Right lobe of liver (tissue), 6 donors: ENCODE data around the gene TSPAN2. TPM values are rescaled to one million over a fixed set of nuclear protein-coding genes. Genes with fewer than 3 reads are reported as not detected.
A peak's percentile ranks its signal among the peaks of the same experiment; 100 is the strongest.

Experiments used
- ATAC-seq, 4 donors: fragments of 200-7000 bp; cut with Tn5 transposase; one replicate each; pipeline ENCODE4 v1.9.1; 2020; ENCODE audit warnings: mild to moderate bottlenecking in 4 of 4, moderate library complexity in 4 of 4
- DNase-seq, 3 donors: peaks; one replicate each; pipeline ENCODE4 v3.0.0-alpha.2; 2020
- H3K27ac ChIP-seq, 3 donors: fragments of 200-600 bp; one replicate each; pipeline ENCODE4 v1.8.0; 2022
- H3K27me3 ChIP-seq, 2 donors: fragments of 200-600 bp; one replicate each; pipeline ENCODE4 v1.8.0; 2022
- H3K36me3 ChIP-seq, 4 donors: fragments of 200-600 bp; sonication (generic) in 1 of 4; one replicate each; pipeline versions ENCODE4 v1.5.1 to v1.8.0; 2017 to 2022; ENCODE audit warnings: control low read depth in 1 of 4
- H3K4me1 ChIP-seq, 4 donors: fragments of 200-600 bp; sonication (generic) in 1 of 4; one replicate each; pipeline versions ENCODE4 v1.5.1 to v1.8.0; 2017 to 2022; ENCODE audit warnings: control low read depth in 1 of 4
- H3K4me3 ChIP-seq, 3 donors: fragments of 200-600 bp; one replicate each; pipeline ENCODE4 v1.8.0; 2022
- H3K9me3 ChIP-seq, 4 donors: fragments of 200-600 bp; sonication (generic) in 1 of 4; one replicate each; pipeline versions ENCODE4 v1.5.1 to v1.8.0; 2017 to 2022; ENCODE audit warnings: control low read depth in 1 of 4
- POLR2A ChIP-seq: fragments of 450-650 bp; IDR thresholded peaks from one replicate; pipeline ENCODE4 v1.6.1; 2017; ENCODE audit warnings: antibody characterized with exemption, mild to moderate bottlenecking
- WGBS: methylation state at CpG from one replicate; pipeline ENCODE4 v1.1.6; 2018; ENCODE audit warnings: low coverage, low lambda C conversion rate; ENCODE audit not compliant: insufficient coverage; ENCODE audit errors: missing lambda C conversion rate; 5-methylcytosine and 5-hydroxymethylcytosine counted together
- intact Hi-C, 2 donors: fragments of 100-400 bp; cut with DNase I; formaldehyde crosslinking; loops; one replicate each; pipeline versions ENCODE4 v1.11.2 to v1.14.1; 2022
- total RNA-seq, 6 experiments: library from RNA; depleted of rRNA in 2 of 6; stranded (reverse); fragments of >200 nt in 2 of 6; fragmentation: NEBNext Ultra II Directional in 3 of 6; extraction: Animal tissue kit (Norgen Biotek cat#: 25700) in 3 of 6; gene quantifications; one replicate each; pipeline versions ENCODE4 v1.1.0 to v1.2.4, GENCODE V29; 2016 to 2023
- TF ChIP-seq, protein P1 (sequence below), 4 donors: fragments of 200-600 bp in 3 of 4; fragments of 450-650 bp in 1 of 4; IDR thresholded peaks; one replicate each; pipeline versions ENCODE4 v1.5.1 to v1.8.0; 2016 to 2022; ENCODE audit warnings: antibody characterized with exemption in 4 of 4, mild to moderate bottlenecking in 2 of 4
- donor health status: DM: no; HTN: yes; CAD: no.
- donor health status: DM: no; HTN: no; CAD: no.
- donor health status: DM: no; HTN: no; CAD: no.
- donor health status: DM: no; HTN: yes; CAD: no.
- donor health status: DM: no; HTN: yes; CAD: no.

TSPAN2 gene
- total RNA-seq, 6 experiments from 2014 or later: 0.35 to 0.55 (median 0.42) TPM; not detected in 2

DNA sequence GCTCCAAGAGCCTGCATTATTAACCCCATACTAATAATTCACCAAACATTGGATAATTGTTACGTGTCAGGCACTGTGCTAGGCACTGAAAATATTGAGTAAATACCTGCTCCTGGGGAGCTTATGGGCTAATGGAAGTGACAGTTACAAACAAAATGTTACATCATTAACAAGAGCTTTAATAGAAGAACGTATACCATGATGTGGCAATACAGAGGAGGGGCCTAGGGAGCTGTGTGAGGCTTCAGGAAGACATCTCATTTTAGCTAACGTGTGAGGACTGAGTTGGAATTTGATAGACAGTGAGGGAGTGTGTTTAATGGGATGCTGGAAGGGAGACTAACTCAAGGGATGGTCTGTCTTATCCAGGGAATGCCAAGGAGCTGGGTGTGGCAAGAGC is 16.5 kb upstream of the TSPAN2 start:
- Histone ChIP-seq H3K4me1 (no peaks in the 10 kb centered on the region), H3K9me3 (no peaks in the 10 kb centered on the region), H3K36me3 (no peaks in the 10 kb centered on the region), H3K27me3 (no peaks in the 10 kb centered on the region), H3K4me3 (no peak overlapping the region), H3K27ac (no peak overlapping the region)
- WGBS: 39% methylated on average over 3 of the region's 3 CpGs
- ATAC-seq (no peak), DNase-seq (no peak)
- intact Hi-C loops: no loop called here
- TF ChIP-seq POLR2A: no peak
- TF ChIP-seq, protein P1, sequence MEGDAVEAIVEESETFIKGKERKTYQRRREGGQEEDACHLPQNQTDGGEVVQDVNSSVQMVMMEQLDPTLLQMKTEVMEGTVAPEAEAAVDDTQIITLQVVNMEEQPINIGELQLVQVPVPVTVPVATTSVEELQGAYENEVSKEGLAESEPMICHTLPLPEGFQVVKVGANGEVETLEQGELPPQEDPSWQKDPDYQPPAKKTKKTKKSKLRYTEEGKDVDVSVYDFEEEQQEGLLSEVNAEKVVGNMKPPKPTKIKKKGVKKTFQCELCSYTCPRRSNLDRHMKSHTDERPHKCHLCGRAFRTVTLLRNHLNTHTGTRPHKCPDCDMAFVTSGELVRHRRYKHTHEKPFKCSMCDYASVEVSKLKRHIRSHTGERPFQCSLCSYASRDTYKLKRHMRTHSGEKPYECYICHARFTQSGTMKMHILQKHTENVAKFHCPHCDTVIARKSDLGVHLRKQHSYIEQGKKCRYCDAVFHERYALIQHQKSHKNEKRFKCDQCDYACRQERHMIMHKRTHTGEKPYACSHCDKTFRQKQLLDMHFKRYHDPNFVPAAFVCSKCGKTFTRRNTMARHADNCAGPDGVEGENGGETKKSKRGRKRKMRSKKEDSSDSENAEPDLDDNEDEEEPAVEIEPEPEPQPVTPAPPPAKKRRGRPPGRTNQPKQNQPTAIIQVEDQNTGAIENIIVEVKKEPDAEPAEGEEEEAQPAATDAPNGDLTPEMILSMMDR (IDR thresholded peaks at IDR 0.05): no peak

DNA sequence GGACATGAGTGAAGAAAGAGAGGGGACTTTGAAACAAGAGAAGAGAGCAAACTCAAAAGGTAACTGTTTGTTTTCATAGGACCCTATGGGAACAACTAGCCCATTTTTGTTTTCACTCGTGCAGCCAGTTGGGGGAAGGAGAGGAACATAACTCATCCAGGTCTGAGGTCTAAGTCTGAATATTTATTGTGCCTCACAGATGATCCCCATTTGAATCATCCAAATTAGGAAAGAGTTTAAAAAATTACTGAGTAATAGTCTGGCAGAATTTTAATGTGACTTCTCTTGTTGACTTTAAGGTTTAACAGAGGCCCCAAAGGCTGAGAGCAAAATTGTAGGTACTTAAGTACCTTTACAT is 10.4 kb upstream of the TSPAN2 start:
- Histone ChIP-seq H3K4me1 (no peaks in the 10 kb centered on the region), H3K36me3 (no peaks in the 10 kb centered on the region), H3K27me3 (no peaks in the 10 kb centered on the region), H3K4me3 (no peak overlapping the region), H3K9me3 (no peaks in the 10 kb centered on the region), H3K27ac (no peak overlapping the region)
- WGBS: 17% methylated on average over 1 of the region's 1 CpG
- intact Hi-C loops: no loop called here
- peak in 2 of 4 donors; percentile 26 to 44 for ATAC-seq
- DNase-seq: no peak
- TF ChIP-seq POLR2A: no peak
- TF ChIP-seq, protein P1 (IDR thresholded peaks at IDR 0.05): no peak

DNA sequence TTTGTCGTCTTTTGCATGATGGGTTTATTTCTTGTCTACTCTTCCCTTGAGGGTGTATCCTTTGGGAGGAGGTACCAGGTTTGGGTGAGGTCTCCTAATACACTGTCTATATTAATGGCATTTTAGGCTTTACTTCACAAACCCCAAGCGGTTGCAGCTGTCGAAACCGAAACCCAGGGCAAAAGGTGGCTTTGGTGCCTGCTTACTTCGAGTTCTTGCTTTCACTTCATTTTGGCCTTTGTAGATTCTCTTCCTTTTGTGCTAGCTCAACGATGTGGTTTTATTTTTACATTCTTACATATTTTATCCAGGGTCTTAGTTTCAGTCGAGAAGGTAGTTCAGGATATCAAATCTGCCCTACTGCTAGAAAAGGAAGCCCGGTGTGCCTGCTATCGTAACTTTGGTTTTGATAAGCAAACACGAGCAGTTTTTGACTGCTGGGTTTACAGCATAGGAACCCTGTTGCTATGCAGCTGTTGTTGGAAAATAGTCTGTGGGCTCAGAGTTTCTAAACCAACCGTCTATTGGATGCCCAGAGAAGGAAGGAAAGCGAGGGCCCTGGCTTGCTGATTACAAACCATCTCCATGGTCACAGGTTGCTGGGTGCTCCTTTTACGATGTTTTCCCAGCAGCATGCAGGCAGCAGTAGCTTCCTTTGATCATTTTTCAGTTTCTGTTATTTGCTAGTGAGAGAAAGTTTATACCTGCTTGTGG is 9.8 kb upstream of the TSPAN2 start:
- H3K4me3 ChIP-seq: peak overlapping the region in 2 of 3 donors; percentile 14 to 40
- DNase-seq (no peak), ATAC-seq (peak; percentile 56 to 83 (median 79))
- no peak for TF ChIP-seq POLR2A
- TF ChIP-seq, protein P1 (IDR thresholded peaks at IDR 0.05): no peak
- H3K27me3 ChIP-seq: no peaks in the 10 kb centered on the region
- H3K4me1 ChIP-seq: no peaks in the 10 kb centered on the region
- no peaks in the 10 kb centered on the region for H3K9me3 ChIP-seq
- peak overlapping the region in 2 of 3 donors; percentile 17 to 53 for H3K27ac ChIP-seq
- no peaks in the 10 kb centered on the region for H3K36me3 ChIP-seq
- intact Hi-C loops: no loop called here
- 24% methylated on average over 13 of the region's 13 CpGs for WGBS

DNA sequence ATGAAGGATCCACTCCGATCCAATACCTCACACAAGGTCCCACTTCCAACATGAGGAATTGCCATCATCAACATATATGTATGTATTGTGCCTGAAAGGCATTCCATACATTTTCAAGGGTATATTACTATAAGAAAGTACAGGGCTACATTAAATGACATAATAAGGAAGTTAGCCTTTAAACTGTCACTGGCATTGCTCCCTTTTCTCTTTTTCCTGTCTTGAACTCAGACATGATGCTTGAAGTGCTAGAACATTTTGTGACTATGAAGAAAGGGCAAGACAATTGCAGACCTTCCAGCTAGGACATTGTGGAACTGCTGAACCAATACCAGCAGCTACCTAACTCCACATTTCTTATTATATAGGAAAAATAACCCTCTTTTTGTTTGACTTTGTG is 2.9 kb upstream of the TSPAN2 start:
- DNase-seq (no peak), ATAC-seq (no peak)
- WGBS: 75% methylated on average over 1 of the region's 1 CpG
- H3K27me3 ChIP-seq: no peaks in the 10 kb centered on the region
- H3K36me3 ChIP-seq: no peaks in the 10 kb centered on the region
- no peak overlapping the region for H3K27ac ChIP-seq
- peaks cover 0 to 9% (median 0%) of the 10 kb centered on the region in 4 donors for H3K4me1 ChIP-seq
- H3K4me3 ChIP-seq: no peak overlapping the region
- intact Hi-C loops: no loop called here
- no peaks in the 10 kb centered on the region for H3K9me3 ChIP-seq
- no peak for TF ChIP-seq POLR2A
- TF ChIP-seq, protein P1 (IDR thresholded peaks at IDR 0.05): no peak
